NB4 (cell line): Measurements from ENCODE around the gene FA2H.

ENCODE experiments used
- CTCF ChIP-seq: IDR thresholded peaks from one replicate; pipeline ENCODE4 v1.5.1; 2012; ENCODE audit warnings: low read depth, low read length
- MYC ChIP-seq: IDR thresholded peaks from 2 replicates; pipeline ENCODE4 v1.6.1; 2011; ENCODE audit warnings: low read depth, low read length
- POLR2A ChIP-seq: IDR thresholded peaks from 2 replicates; pipeline ENCODE4 v1.6.1; 2011; ENCODE audit warnings: mild to moderate bottlenecking; ENCODE audit not compliant: insufficient read length; ENCODE audit errors: extremely low read depth
- TF ChIP-seq, protein P1 (sequence below): IDR thresholded peaks from 2 replicates; pipeline ENCODE4 v1.6.1; 2011; ENCODE audit warnings: low read depth, low read length

- TF ChIP-seq CTCF: no peak
- no peak for TF ChIP-seq MYC
- TF ChIP-seq, protein P1, sequence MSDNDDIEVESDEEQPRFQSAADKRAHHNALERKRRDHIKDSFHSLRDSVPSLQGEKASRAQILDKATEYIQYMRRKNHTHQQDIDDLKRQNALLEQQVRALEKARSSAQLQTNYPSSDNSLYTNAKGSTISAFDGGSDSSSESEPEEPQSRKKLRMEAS: no peak
- no peak for TF ChIP-seq POLR2A
Measured at GRCh38 chr16:74723256-74723655, 51.4 kb downstream of the FA2H start.
